ENCODE results near the gene USP31. TPM values are rescaled to one million over a fixed set of nuclear protein-coding genes. Genes with fewer than 3 reads are reported as not detected.

The USP31 gene
- total and polyA plus RNA-seq, 2 of the 8 experiments (the other 6 are each of a cell fraction or from before 2014, with no cell fraction given) = 6.7 to 19.0 TPM

- no peak overlapping the region for H2AFZ ChIP-seq (ENCODE audit: low read length)
- no peaks in the 10 kb centered on the region for H3K9me3 ChIP-seq (ENCODE audit: insufficient read depth in 2 of 2, low read depth in 1 of 2, low read length in 1 of 2)
- H4K5ac ChIP-seq (ENCODE audit: insufficient read length, low read depth, low read length) = no peak overlapping the region
- H2BK12ac ChIP-seq (ENCODE audit: low read depth, low read length) = 0 out of 2 replicates have a peak overlapping the region, but pooled peaks have one; percentile 14
- no peak overlapping the region for H3K14ac ChIP-seq (ENCODE audit: insufficient read length)
- CTCF ChIA-PET (ENCODE audit: partially characterized antibody) = interaction anchor here (0.5 to 14.8 kb wide), 9 partner anchors 14 to 249 kb away, joined by 3 to 178 read pairs (median 3); no protein-coding TSS in a partner anchor
- no peak overlapping the region for H2BK15ac ChIP-seq (ENCODE audit: low read length)
- no peak overlapping the region for H4K8ac ChIP-seq (ENCODE audit: extremely low read depth, insufficient read depth, low read length)
- POLR2A ChIA-PET (ENCODE audit: partially characterized antibody) = interaction anchor here (0.9 to 1.3 kb wide), 2 partner anchors 18 to 96 kb away, joined by 3 to 4 read pairs; no protein-coding TSS in a partner anchor
- DNase-seq (ENCODE audit: low read depth in 1 of 2, low spot score in 2 of 2) = no peak
- no peak overlapping the region for H3K18ac ChIP-seq (ENCODE audit: extremely low read depth, low read length)
- H4K20me1 ChIP-seq (replicated peaks in 1 of 2; ENCODE audit: control insufficient read depth in 1 of 2, insufficient read depth in 2 of 2, low read length in 2 of 2) = no peaks in the 10 kb centered on the region
- H3K9ac ChIP-seq (replicated peaks in 1 of 4; ENCODE audit: extremely low read depth in 1 of 4, low read depth in 3 of 4, low read length in 3 of 4) = no peak overlapping the region
- 90% methylated on average over 23 of the region's 24 CpGs; no CpG with 5 or more reads in 1 of the 2 experiments for WGBS, 2 experiments (ENCODE audit: extremely low coverage in 1 of 2, insufficient coverage in 1 of 2, insufficient read length in 1 of 2, insufficient replicate concordance in 2 of 2, low coverage in 1 of 2, low lambda C conversion rate in 2 of 2, missing lambda C conversion rate in 1 of 2)
- no peak overlapping the region for H3K56ac ChIP-seq (replicated peaks; ENCODE audit: insufficient read length, low read depth, low read length)
- no peak overlapping the region for H2BK20ac ChIP-seq (ENCODE audit: low read length)
- peaks cover 7 to 23% (median 16%) of the 10 kb centered on the region in 4 experiments for H3K27me3 ChIP-seq (replicated peaks in 1 of 4; ENCODE audit: control insufficient read depth in 3 of 4, extremely low read depth in 1 of 4, insufficient read depth in 3 of 4, low read length in 3 of 4)
- no peak overlapping the region for H3K27ac ChIP-seq (ENCODE audit: low read depth, low read length)
- no peak overlapping the region for H2BK5ac ChIP-seq (ENCODE audit: low read depth, low read length)
- H3K4ac ChIP-seq (replicated peaks; ENCODE audit: insufficient read length, low read depth, low read length) = no peak overlapping the region
- H3K4me3 ChIP-seq (ENCODE audit: extremely low read depth in 1 of 4, insufficient read depth in 2 of 4, low read depth in 3 of 4, low read length in 4 of 4) = no peak overlapping the region
- no peak overlapping the region for H2BK120ac ChIP-seq (replicated peaks; ENCODE audit: low read depth, low read length)
- no peaks in the 10 kb centered on the region for H3K79me2 ChIP-seq (ENCODE audit: control insufficient read depth in 1 of 2, insufficient read depth in 2 of 2, low read length in 2 of 2)
- H3K36me3 ChIP-seq (ENCODE audit: control insufficient read depth in 2 of 4, insufficient read depth in 4 of 4, low read length in 3 of 4) = no peaks in the 10 kb centered on the region
- H3K4me2 ChIP-seq (ENCODE audit: insufficient read depth in 1 of 2, low read depth in 2 of 2, low read length in 2 of 2) = no peak overlapping the region
- no peak overlapping the region for H4K91ac ChIP-seq (replicated peaks; ENCODE audit: insufficient read length, low read length)
- peaks cover 0 to 8% (median 4%) of the 10 kb centered on the region in 4 experiments; a peak in 4 of 7 replicates for H3K4me1 ChIP-seq (replicated peaks in 1 of 4; ENCODE audit: control insufficient read depth in 3 of 4, insufficient read depth in 4 of 4, low read length in 3 of 4)
- H3K23me2 ChIP-seq (ENCODE audit: low read depth, low read length) = peaks cover 8% of the 10 kb centered on the region; the same call in 1 of the 2 replicates
- H3K23ac ChIP-seq (ENCODE audit: insufficient read length) = no peak overlapping the region
- no peak for FAIRE-seq
- H2AK5ac ChIP-seq (ENCODE audit: low read depth, low read length) = no peak overlapping the region
- no peaks in the 10 kb centered on the region for H3K79me1 ChIP-seq (ENCODE audit: low read depth, low read length)
- TF ChIP-seq POU5F1 (IDR thresholded peaks at IDR 0.05; ENCODE audit: low read depth, low read length) = no peak
- no peak for TF ChIP-seq CTCF (IDR thresholded peaks at IDR 0.05; ENCODE audit: control extremely low read depth in 1 of 3, insufficient read depth in 1 of 3, low read depth in 1 of 3, low read length in 3 of 3)
Observed at GRCh38 chr16:23186171-23186570, 36.9 kb upstream of the USP31 start.
